Measurements from ENCODE around the gene MKKS.

MKKS gene

GRCh38 chr20:10352934-10353824 is 80.8 kb downstream of the MKKS start:
- TF ChIP-seq CTCF (conservative IDR thresholded peaks at IDR 0.05; ENCODE audit: low read depth, low read length) = no peak
- H3K4me3 ChIP-seq (ENCODE audit: low read length) = no peak overlapping the region
- DNase-seq (ENCODE audit: low read depth) = no peak

Data from retinal pigment epithelial cell (primary cell).